Measurements from ENCODE around the gene NAT9. TPM values are rescaled to one million over a fixed set of nuclear protein-coding genes. Genes with fewer than 3 reads are reported as not detected.

The NAT9 gene
- total and polyA plus RNA-seq, 2 donors (not counting 3 experiments of a cell fraction or from before 2014, with no cell fraction given) = 39.3 to 44.8 TPM

- CTCF ChIA-PET = interaction anchor here (1.0 kb wide), 1 partner anchor 75 kb away, joined by 3 read pairs; no protein-coding TSS in a partner anchor
- H3K4me3 ChIP-seq (replicated peaks in 1 of 3; ENCODE audit: insufficient read depth in 1 of 3, low read depth in 1 of 3, low read length in 3 of 3) = no peak overlapping the region
- no peaks in the 10 kb centered on the region for H3K36me3 ChIP-seq (ENCODE audit: control insufficient read depth in 2 of 2, extremely low read depth in 1 of 2, insufficient read depth in 2 of 2, low read length in 2 of 2)
- intact Hi-C loops (cut with micrococcal nuclease) (no loop called here), dilution Hi-C loops (cut with MboI; ENCODE audit: extremely low pct_ligation_motif_present, low sequenced_read_pairs) (no loop called here)
- DNase-seq (ENCODE audit: low read depth, low spot score) (no peak), FAIRE-seq (no peak)
- no peaks in the 10 kb centered on the region for H3K79me2 ChIP-seq (ENCODE audit: control insufficient read depth, insufficient read depth, low read length)
- H3K27me3 ChIP-seq (ENCODE audit: control insufficient read depth in 2 of 2, insufficient read depth in 2 of 2, low read length in 2 of 2) = peaks cover 14 to 15% of the 10 kb centered on the region in 2 experiments
- H3K9me1 ChIP-seq (replicated peaks; ENCODE audit: control insufficient read depth, extremely low read depth, insufficient read depth, low read length) = no peaks in the 10 kb centered on the region
- POLR2A ChIA-PET = no interaction called here
- no peak overlapping the region for H3K4me2 ChIP-seq (ENCODE audit: insufficient read depth, low read length)
- no TSS peak for BruUV-seq (replicated peaks)
- no peaks in the 10 kb centered on the region for H3K4me1 ChIP-seq (ENCODE audit: control insufficient read depth, extremely low read depth, insufficient read depth, low read length)
- no peak for TF ChIP-seq JUN (IDR thresholded peaks at IDR 0.05; ENCODE audit: borderline replicate concordance, insufficient read depth, insufficient read length, low read depth)
- TF ChIP-seq FOS (IDR thresholded peaks at IDR 0.05; ENCODE audit: borderline replicate concordance, insufficient read depth, low read length) = no peak
- no peak for TF ChIP-seq GATA2 (IDR thresholded peaks at IDR 0.05; ENCODE audit: insufficient read depth, insufficient read length, low read depth, low read length)
- TF ChIP-seq EZH2 (IDR thresholded peaks at IDR 0.05; ENCODE audit: borderline replicate concordance, low read depth, low read length, severe bottlenecking) = no peak
- TF ChIP-seq, protein P1, sequence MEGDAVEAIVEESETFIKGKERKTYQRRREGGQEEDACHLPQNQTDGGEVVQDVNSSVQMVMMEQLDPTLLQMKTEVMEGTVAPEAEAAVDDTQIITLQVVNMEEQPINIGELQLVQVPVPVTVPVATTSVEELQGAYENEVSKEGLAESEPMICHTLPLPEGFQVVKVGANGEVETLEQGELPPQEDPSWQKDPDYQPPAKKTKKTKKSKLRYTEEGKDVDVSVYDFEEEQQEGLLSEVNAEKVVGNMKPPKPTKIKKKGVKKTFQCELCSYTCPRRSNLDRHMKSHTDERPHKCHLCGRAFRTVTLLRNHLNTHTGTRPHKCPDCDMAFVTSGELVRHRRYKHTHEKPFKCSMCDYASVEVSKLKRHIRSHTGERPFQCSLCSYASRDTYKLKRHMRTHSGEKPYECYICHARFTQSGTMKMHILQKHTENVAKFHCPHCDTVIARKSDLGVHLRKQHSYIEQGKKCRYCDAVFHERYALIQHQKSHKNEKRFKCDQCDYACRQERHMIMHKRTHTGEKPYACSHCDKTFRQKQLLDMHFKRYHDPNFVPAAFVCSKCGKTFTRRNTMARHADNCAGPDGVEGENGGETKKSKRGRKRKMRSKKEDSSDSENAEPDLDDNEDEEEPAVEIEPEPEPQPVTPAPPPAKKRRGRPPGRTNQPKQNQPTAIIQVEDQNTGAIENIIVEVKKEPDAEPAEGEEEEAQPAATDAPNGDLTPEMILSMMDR (IDR thresholded peaks at IDR 0.05; ENCODE audit: extremely low read depth in 1 of 2, insufficient read depth in 1 of 2, low read depth in 1 of 2, low read length in 2 of 2) = no peak
- TF ChIP-seq POLR2A (IDR thresholded peaks at IDR 0.05; ENCODE audit: low read depth, low read length) = no peak
- TF ChIP-seq MAX (IDR thresholded peaks at IDR 0.05; ENCODE audit: insufficient read depth, insufficient read length) = no peak
- TF ChIP-seq POLR2AphosphoS5 (IDR thresholded peaks at IDR 0.05; ENCODE audit: insufficient read depth, low read depth, low read length) = no peak
- TF ChIP-seq MYC (IDR thresholded peaks at IDR 0.05; ENCODE audit: low read depth, low read length) = no peak
- H3K9me3 ChIP-seq (replicated peaks; ENCODE audit: control insufficient read depth, insufficient read depth, low read length) = no peaks in the 10 kb centered on the region
- H4K20me1 ChIP-seq (replicated peaks; ENCODE audit: control insufficient read depth, extremely low read depth, insufficient read depth, low read length) = no peaks in the 10 kb centered on the region
- H3K27ac ChIP-seq (ENCODE audit: insufficient read depth, low read depth, low read length) = no peak overlapping the region
- H3K9ac ChIP-seq (replicated peaks; ENCODE audit: extremely low read depth, insufficient read depth, low read length) = no peak overlapping the region
- no peak overlapping the region for H2AFZ ChIP-seq (ENCODE audit: low read depth, low read length)
Observed at GRCh38 chr17:74732042-74732867, 43.9 kb downstream of the NAT9 start.

All from endothelial cell of umbilical vein (primary cell).